Cerebellar nuclear complex (tissue), 1 donor: Measurements from ENCODE around the gene GTPBP2.

Source experiments
- DNase-seq, 2 experiments: peaks; one replicate each; lab custom pipeline; 2025; lab: John Stamatoyannopoulos, UW

Gene GTPBP2

GRCh38 chr6:43575772-43576551 is 53.1 kb downstream of the GTPBP2 start, which contains the start of the genes POLH and XPO5:
POLH (plus strand) TSS chr6:43576185; CDS start chr6:43582320, 6,135 bp downstream.
XPO5 (minus strand) TSS chr6:43576038; CDS start chr6:43575864, 174 bp downstream.
- DNase-seq, result peak; percentile 18 to 47

GRCh38 chr6:43575105-43575771 is 53.8 kb downstream of the GTPBP2 start:
- DNase-seq, result no peak

DNA sequence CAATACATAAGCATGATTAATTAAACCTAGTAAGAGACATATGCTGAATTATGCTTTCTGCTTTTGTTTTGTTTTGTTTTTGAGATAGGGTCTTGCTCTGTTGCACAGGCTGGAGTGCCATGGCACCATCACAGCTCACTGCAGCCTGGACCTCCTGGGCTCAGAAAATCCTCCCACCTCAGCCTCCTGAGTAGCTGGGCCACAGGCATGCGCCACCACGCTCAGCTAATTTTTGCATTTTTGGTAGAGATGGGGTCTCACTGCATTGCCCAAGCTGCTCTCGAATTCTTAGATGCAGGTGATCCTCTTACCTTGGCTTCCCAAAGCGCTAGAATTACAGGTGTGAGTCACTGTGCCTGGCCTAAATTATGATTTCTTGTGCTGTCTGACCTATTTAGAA is 57.0 kb downstream of the GTPBP2 start:
- no peak for DNase-seq

DNA sequence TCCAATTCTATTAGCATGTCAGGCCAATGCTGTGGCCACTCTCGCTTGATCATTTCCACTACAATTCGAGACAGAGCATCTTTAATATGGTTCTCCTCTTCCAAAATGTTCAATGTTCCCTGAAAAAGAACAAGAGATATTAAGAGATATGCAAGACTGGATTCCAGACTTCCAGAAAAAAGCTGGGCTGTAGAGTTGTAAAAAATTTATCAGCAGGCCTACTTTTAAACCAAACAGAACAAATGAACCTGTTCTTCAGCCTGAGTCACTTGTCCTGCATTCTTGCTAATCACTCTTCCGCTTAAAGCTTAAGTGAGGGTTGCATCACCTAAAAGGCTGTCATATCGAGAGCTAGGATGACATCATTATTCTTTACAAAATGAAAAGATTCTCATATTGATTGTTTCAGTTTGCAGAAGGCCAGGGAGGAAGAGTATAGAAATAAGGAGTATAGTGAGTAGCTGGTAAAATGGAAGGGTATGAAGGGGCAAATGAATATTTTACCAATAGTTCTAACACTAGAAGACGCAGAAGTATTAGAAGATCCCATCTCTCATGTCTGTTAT is 58.1 kb downstream of the GTPBP2 start:
- DNase-seq, result no peak
